ENCODE data around the gene SIAH1. TPM values are rescaled to one million over a fixed set of nuclear protein-coding genes. Genes with fewer than 3 reads are reported as not detected.

The SIAH1 gene
- total RNA-seq, 1 donor from 2014 or later, result 34.5 TPM

DNA sequence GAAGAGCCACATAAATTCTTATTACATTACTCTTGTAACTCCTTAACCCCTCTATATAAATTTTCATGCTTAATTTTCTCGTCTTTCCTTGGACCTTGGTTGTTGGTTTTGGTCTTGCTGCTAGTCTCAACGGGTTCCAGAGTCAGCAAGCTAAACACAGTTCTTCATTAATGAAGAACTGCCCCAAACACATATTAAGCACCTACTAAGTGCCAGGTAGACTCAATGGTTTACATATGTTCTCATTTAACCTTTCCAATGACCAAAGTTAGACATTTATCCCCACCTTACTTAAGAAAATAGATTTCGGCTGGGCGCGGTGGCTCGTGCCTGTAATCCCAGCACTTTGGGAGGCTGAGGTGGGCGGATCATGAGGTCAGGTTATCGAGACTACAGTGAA, 15.0 kb downstream of the SIAH1 start:
- TF ChIP-seq, protein P1, sequence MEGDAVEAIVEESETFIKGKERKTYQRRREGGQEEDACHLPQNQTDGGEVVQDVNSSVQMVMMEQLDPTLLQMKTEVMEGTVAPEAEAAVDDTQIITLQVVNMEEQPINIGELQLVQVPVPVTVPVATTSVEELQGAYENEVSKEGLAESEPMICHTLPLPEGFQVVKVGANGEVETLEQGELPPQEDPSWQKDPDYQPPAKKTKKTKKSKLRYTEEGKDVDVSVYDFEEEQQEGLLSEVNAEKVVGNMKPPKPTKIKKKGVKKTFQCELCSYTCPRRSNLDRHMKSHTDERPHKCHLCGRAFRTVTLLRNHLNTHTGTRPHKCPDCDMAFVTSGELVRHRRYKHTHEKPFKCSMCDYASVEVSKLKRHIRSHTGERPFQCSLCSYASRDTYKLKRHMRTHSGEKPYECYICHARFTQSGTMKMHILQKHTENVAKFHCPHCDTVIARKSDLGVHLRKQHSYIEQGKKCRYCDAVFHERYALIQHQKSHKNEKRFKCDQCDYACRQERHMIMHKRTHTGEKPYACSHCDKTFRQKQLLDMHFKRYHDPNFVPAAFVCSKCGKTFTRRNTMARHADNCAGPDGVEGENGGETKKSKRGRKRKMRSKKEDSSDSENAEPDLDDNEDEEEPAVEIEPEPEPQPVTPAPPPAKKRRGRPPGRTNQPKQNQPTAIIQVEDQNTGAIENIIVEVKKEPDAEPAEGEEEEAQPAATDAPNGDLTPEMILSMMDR (IDR thresholded peaks at IDR 0.05), result no peak
- Mint-ChIP-seq H3K36me3 (ENCODE audit: low read depth) (no peaks in the 10 kb centered on the region), H3K9me3 (ENCODE audit: low read depth) (no peaks in the 10 kb centered on the region), H3K4me3 (ENCODE audit: unreplicated experiment) (no peak overlapping the region), H3K27me3 (ENCODE audit: low read depth) (no peaks in the 10 kb centered on the region), H3K4me1 (ENCODE audit: low read depth) (peaks cover 59% of the 10 kb centered on the region), H3K27ac (ENCODE audit: unreplicated experiment) (no peak overlapping the region)
- no peak for DNase-seq (ENCODE audit: low spot score)

DNA sequence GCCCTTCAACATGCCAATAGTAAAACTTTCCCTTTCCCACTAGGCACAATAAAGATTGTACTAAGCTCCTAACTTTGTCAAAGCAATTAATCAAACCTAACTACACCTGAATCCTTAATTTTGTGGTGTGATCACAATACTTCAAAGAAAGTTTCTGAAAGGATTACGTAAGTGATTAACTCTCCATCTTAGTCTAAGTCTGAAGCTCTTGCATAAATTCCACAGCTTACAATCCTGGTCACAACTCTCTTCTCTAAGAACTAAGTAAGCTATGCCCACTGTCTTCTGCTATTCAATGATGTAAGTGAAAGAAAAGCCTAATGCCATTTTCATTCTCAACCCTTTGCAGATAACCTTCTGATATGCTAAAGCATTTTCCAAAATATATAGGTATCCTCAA, 15.4 kb downstream of the SIAH1 start:
- H3K9me3 Mint-ChIP-seq (ENCODE audit: low read depth), result no peaks in the 10 kb centered on the region
- H3K27ac Mint-ChIP-seq (ENCODE audit: unreplicated experiment), result peak overlapping the region; percentile 69
- H3K36me3 Mint-ChIP-seq (ENCODE audit: low read depth), result no peaks in the 10 kb centered on the region
- H3K27me3 Mint-ChIP-seq (ENCODE audit: low read depth), result no peaks in the 10 kb centered on the region
- no peak for DNase-seq (ENCODE audit: low spot score)
- peaks cover 64% of the 10 kb centered on the region for H3K4me1 Mint-ChIP-seq (ENCODE audit: low read depth)
- TF ChIP-seq, protein P1 (IDR thresholded peaks at IDR 0.05), result no peak
- H3K4me3 Mint-ChIP-seq (ENCODE audit: unreplicated experiment), result no peak overlapping the region

DNA sequence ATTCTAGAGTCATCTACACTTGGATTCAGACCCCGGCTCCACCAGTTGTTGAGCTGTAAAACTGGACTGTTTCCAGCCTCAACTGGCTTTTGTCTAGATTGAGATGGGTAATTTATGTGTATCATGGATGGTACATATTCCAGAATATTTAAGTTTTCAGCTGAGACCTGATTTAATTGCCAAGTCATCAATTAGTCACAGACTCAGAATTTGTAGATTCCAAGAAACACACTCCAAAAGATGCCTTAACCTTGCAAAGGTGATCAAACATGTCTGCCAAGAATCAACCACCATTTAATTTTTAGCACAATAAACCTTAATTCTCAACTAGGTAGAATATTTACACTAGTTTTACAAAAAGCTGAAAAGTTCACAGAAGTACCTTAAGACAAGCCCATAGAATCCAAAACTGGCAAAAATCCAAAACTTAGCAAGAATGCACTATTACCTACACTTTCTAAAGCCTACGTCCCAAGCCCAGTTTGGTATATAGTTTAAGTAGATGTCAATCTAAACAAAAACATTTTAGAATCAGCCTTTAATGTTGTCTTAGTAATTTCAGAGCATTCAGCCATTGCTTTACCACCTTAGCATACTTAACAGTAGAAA, 17.7 kb downstream of the SIAH1 start:
- TF ChIP-seq, protein P1 (IDR thresholded peaks at IDR 0.05), result no peak
- H3K4me1 Mint-ChIP-seq (ENCODE audit: low read depth), result peaks cover 81% of the 10 kb centered on the region

DNA sequence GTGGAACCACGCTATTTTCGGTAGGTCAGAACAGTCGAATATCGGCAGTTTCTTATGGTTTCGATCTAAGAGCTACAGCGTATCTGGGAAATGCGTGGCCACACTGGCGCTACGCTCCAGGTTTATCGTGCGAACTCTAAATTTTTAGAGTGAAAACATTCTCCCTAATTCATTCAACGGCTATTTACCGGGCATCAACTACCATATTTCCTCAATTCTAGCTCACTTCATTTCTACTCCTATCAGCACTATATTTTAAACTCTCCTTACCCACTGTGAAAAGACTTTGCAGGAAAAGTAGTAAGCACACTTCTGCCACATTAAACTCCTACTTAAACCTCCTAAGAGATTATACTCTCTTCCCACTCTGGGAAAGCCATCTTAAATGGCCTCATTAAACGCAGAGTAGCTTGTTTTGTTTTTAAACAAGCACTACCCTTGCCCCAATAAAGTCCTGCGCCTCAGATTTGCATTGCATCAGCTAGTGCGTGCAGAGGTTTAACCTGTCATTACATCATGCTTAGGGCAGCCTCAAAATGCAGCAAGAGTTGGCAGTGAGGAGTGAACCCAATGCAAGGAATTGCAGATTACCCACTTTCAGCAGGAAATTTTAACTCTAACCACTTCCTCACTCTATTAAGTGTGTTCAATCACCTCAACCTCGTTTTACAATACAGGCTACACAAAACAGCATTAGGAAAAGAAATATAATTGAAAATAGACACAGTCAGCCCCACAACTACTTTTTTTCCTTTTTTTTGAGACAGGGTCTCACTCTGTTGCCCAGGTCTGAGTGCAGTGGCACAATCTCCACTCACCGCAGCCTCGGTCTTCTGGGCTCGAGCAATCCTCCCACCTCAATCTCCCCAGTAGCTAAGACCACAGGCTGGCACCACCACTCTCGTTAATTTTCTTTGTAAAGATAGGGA, 18.8 kb downstream of the SIAH1 start:
- no peaks in the 10 kb centered on the region for H3K9me3 Mint-ChIP-seq (ENCODE audit: low read depth)
- H3K27ac Mint-ChIP-seq (ENCODE audit: unreplicated experiment), result peak overlapping the region; percentile 97
- peaks cover 83% of the 10 kb centered on the region for H3K4me1 Mint-ChIP-seq (ENCODE audit: low read depth)
- peaks cover 3% of the 10 kb centered on the region for H3K36me3 Mint-ChIP-seq (ENCODE audit: low read depth)
- no peaks in the 10 kb centered on the region for H3K27me3 Mint-ChIP-seq (ENCODE audit: low read depth)
- H3K4me3 Mint-ChIP-seq (ENCODE audit: unreplicated experiment), result peak overlapping the region; percentile 69
- TF ChIP-seq, protein P1 (IDR thresholded peaks at IDR 0.05), result no peak
- DNase-seq (ENCODE audit: low spot score), result no peak

More for the DNA sequence above, 17.7 kb downstream of the SIAH1 start:
- Mint-ChIP-seq H3K9me3 (ENCODE audit: low read depth) (no peaks in the 10 kb centered on the region), H3K36me3 (ENCODE audit: low read depth) (no peaks in the 10 kb centered on the region), H3K27me3 (ENCODE audit: low read depth) (no peaks in the 10 kb centered on the region), H3K27ac (ENCODE audit: unreplicated experiment) (peak overlapping the region; percentile 97), H3K4me3 (ENCODE audit: unreplicated experiment) (no peak overlapping the region)
- no peak for DNase-seq (ENCODE audit: low spot score)

DNA sequence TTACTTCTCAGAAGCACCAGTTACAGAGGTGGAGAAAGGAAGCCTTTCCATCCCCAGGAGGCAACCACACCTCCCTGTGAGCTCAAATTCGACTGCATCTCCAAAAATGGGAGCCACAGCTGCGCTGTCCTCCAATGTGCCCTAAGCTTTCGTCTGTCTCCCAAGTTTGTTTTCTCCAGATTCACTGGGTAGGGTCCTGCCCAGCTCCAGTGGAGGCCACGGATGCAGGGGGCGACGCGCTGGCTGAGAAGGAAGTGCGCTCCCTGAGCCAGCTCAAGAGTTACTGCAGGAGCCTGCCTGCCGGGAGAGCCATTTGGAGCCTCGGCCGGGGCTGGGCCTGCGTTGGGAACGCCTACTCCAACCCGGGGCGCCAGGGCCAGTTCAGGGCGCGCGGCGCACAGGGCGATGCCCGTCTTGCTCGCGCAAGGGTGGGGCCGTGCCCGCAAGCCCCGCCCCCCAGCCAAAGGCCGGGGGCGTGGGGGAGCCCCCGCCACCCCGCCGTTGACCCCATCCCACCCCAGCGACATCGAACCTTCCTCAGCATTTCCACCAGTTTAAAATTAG, 19.5 kb downstream of the SIAH1 start:
- Mint-ChIP-seq H3K4me1 (ENCODE audit: low read depth) (peaks cover 80% of the 10 kb centered on the region), H3K27me3 (ENCODE audit: low read depth) (no peaks in the 10 kb centered on the region), H3K27ac (ENCODE audit: unreplicated experiment) (peak overlapping the region; percentile 97), H3K9me3 (ENCODE audit: low read depth) (no peaks in the 10 kb centered on the region), H3K4me3 (ENCODE audit: unreplicated experiment) (peak overlapping the region; percentile 74), H3K36me3 (ENCODE audit: low read depth) (peaks cover 3% of the 10 kb centered on the region)
- TF ChIP-seq, protein P1 (IDR thresholded peaks at IDR 0.05), result peak; percentile 50
- DNase-seq (ENCODE audit: low spot score), result peak; percentile 95
